ENCODE results near the gene STAB2.

GRCh38 chr12:103580026-103580425 is 7.0 kb upstream of the STAB2 start:
- TF ChIP-seq CTCF (IDR thresholded peaks at IDR 0.05) (no peak), POLR2A (IDR thresholded peaks at IDR 0.05) (no peak)

All from lower leg skin (tissue), 3 donors.